A673 (cell line): ENCODE data around the gene PMPCA. TPM values are rescaled to one million over a fixed set of nuclear protein-coding genes. Genes with fewer than 3 reads are reported as not detected.

Experiments used
- BruUV-seq: library from RNA; stranded (reverse); fragments of 400-500 nt; replicated peaks from 2 replicates; lab custom pipeline; 2021; lab: Mats Ljungman, UMichigan
- CTCF ChIA-PET: fragments of 300-600 bp; sonication (Branson Sonifier 250); formaldehyde crosslinking; loops from one replicate; lab custom pipeline; 2022; ENCODE audit warnings: antibody characterized with exemption; lab: Charles Lee
- POLR2A ChIA-PET: fragments of 300-600 bp; sonication (Branson Sonifier 250); formaldehyde crosslinking; loops from one replicate; lab custom pipeline; 2022; ENCODE audit warnings: antibody characterized with exemption; ENCODE audit not compliant: low non-redundant PET; lab: Charles Lee
- DNase-seq: peaks from one replicate; pipeline ENCODE4 v3.0.0-alpha.2; 2015; ENCODE audit warnings: low spot score
- H3K27ac ChIP-seq: fragments of 200-600 bp; sonication (generic); 2 replicates; pipeline ENCODE4 v1.5.1; 2016; ENCODE audit warnings: mixed run types, low read depth, mild to moderate bottlenecking, mixed read lengths, antibody characterized with exemption, low read length; ENCODE audit not compliant: poor library complexity, severe bottlenecking
- H3K27me3 ChIP-seq: fragments of 200-600 bp; sonication (generic); replicated peaks from 2 replicates; pipeline ENCODE4 v1.6.1; 2017; ENCODE audit warnings: mixed run types, low read depth, mild to moderate bottlenecking, mixed read lengths, antibody characterized with exemption, low read length; ENCODE audit not compliant: insufficient read depth, poor library complexity
- H3K36me3 ChIP-seq: fragments of 200-600 bp; sonication (generic); 2 replicates; pipeline ENCODE4 v1.6.1; 2016; ENCODE audit warnings: mixed run types, mild to moderate bottlenecking, mixed read lengths, antibody characterized with exemption, low read length; ENCODE audit not compliant: insufficient read depth, poor library complexity, severe bottlenecking
- H3K4me1 ChIP-seq: fragments of 200-600 bp; sonication (generic); 2 replicates; pipeline ENCODE4 v1.6.1; 2017; ENCODE audit warnings: mixed run types, mild to moderate bottlenecking, mixed read lengths, antibody characterized with exemption, low read length; ENCODE audit not compliant: insufficient read depth, poor library complexity, severe bottlenecking
- H3K4me3 ChIP-seq: fragments of 200-600 bp; sonication (generic); 2 replicates; pipeline ENCODE4 v1.5.1; 2016; ENCODE audit warnings: low read depth, mixed run types, mild to moderate bottlenecking, mixed read lengths, low read length; ENCODE audit not compliant: poor library complexity, severe bottlenecking
- H3K9me3 ChIP-seq: fragments of 200-600 bp; sonication (generic); 2 replicates; pipeline ENCODE4 v1.6.1; 2016; ENCODE audit warnings: mixed run types, low read depth, mild to moderate bottlenecking, mixed read lengths, antibody characterized with exemption, low read length; ENCODE audit not compliant: poor library complexity, severe bottlenecking
- CTCF ChIP-seq: fragments of 300-800, 200-600 bp; sonication (generic); conservative IDR thresholded peaks from 2 replicates; pipeline ENCODE4 v1.5.1; 2017; ENCODE audit warnings: low read depth, mild to moderate bottlenecking, antibody characterized with exemption, low read length, moderate library complexity, mixed read lengths
- EZH2 ChIP-seq: fragments of 200-600 bp; sonication (generic); IDR thresholded peaks from 2 replicates; pipeline ENCODE4 v1.6.1; 2017; ENCODE audit warnings: borderline replicate concordance, low read depth, mild to moderate bottlenecking, mixed read lengths, antibody characterized with exemption, low read length; ENCODE audit not compliant: poor library complexity, severe bottlenecking
- intact Hi-C: fragments of 100-400 bp; cut with micrococcal nuclease; formaldehyde crosslinking; loops from one replicate; pipeline ENCODE4 v1.10.0; 2022; ENCODE audit not compliant: unreplicated experiment
- total RNA-seq: library from RNA; stranded (reverse); gene quantifications from 2 replicates; pipeline ENCODE4 v1.2.3, GENCODE V29; 2021

Gene PMPCA
- total RNA-seq, 1 experiment from 2014 or later = 94.8 TPM

- intact Hi-C loops = no loop called here
- POLR2A ChIA-PET = no interaction called here
- no peak overlapping the region for H3K4me3 ChIP-seq
- no peak for DNase-seq
- BruUV-seq = no TSS peak
- CTCF ChIA-PET = no interaction called here
- H3K36me3 ChIP-seq = peaks cover 82% of the 10 kb centered on the region
- TF ChIP-seq EZH2 (no peak), CTCF (no peak)
- H3K27me3 ChIP-seq = no peaks in the 10 kb centered on the region
- H3K9me3 ChIP-seq = no peaks in the 10 kb centered on the region
- no peaks in the 10 kb centered on the region for H3K4me1 ChIP-seq
- no peak overlapping the region for H3K27ac ChIP-seq
These were observed 49.0 kb downstream of the PMPCA start for GRCh38 chr9:136459425-136459824.

DNA sequence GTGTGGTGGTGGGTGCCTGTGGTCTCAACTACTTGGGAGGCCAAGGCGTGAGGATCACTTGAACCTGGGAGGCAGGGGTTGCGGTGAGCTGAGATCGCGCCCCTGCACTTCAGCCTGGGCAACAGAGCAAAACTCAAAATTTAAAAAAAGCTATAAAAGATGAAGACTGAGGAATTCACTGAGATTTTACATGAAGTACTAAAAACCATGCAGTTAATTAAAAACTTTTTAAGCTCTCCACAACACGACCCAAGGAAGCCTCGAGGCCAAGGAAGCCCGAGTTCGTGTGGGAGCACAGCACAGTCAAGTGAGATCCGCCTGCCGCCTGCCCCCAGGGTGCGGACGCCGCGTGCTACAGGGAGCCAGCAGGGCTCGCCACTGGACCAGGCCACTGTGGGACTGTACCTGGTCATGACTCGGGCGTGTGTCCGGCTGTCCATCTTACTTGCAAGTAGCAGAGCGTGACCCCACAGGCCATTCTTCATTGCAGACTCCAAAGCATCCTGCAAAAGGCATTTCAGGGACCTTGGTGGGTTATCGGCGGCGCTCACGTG is 50.4 kb downstream of the PMPCA start:
- H3K9me3 ChIP-seq = no peaks in the 10 kb centered on the region
- no peak overlapping the region for H3K27ac ChIP-seq
- peaks cover 82% of the 10 kb centered on the region for H3K36me3 ChIP-seq
- no peak for DNase-seq
- H3K27me3 ChIP-seq = no peaks in the 10 kb centered on the region
- CTCF ChIA-PET = no interaction called here
- H3K4me3 ChIP-seq = no peak overlapping the region
- POLR2A ChIA-PET = no interaction called here
- H3K4me1 ChIP-seq = no peaks in the 10 kb centered on the region
- no peak for TF ChIP-seq EZH2
- TF ChIP-seq CTCF = no peak
- no TSS peak for BruUV-seq
- intact Hi-C loops = no loop called here

DNA sequence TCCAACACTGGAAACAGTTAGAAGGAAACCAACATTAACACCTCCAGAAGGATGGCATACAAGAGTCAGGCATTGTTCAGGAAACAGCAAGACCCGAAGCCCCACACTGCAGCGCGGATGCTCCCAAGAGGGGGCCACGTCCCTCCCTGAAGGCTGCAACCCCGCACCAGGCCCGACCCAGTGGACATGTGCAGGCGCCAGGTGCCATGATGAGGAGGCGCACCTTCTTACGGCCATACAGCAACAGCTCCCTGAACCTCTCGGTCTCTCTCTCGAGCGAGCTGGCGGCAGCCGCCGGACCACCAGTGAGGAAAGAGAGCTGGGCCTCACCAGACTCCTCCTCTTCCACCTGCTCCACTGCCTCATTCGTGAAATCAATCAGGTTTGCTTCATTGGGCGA is 52.2 kb downstream of the PMPCA start:
- CTCF ChIA-PET = no interaction called here
- no TSS peak for BruUV-seq
- H3K36me3 ChIP-seq = peaks cover 84% of the 10 kb centered on the region

More for the DNA sequence above, 52.2 kb downstream of the PMPCA start:
- Histone ChIP-seq H3K9me3 (no peaks in the 10 kb centered on the region), H3K4me1 (no peaks in the 10 kb centered on the region), H3K27me3 (no peaks in the 10 kb centered on the region), H3K4me3 (no peak overlapping the region), H3K27ac (no peak overlapping the region)
- TF ChIP-seq EZH2 (no peak), CTCF (no peak)
- POLR2A ChIA-PET = no interaction called here
- intact Hi-C loops = no loop called here
- DNase-seq = no peak
